SK-N-SH (cell line): ENCODE data around the gene NRG3. TPM values are rescaled to one million over a fixed set of nuclear protein-coding genes. Genes with fewer than 3 reads are reported as not detected.

ENCODE experiments used
- CTCF ChIA-PET: fragments of 300-600, 350-600 bp; formaldehyde crosslinking; extraction: SDS; loops from one replicate; lab custom pipeline; 2021; lab: Yijun Ruan, JAX
- POLR2A ChIA-PET: fragments of 350-600 bp; sonication (Branson Sonifier 250); formaldehyde crosslinking; extraction: SDS; loops from one replicate; lab custom pipeline; 2020; ENCODE audit warnings: antibody characterized with exemption, inconsistent platforms; lab: Yijun Ruan, JAX
- DNase-seq: peaks from one replicate; pipeline ENCODE4 v3.0.0; 2012
- H2AFZ ChIP-seq: fragments of 200-600 bp; sonication (generic); 2 replicates; pipeline ENCODE4 v1.8.1; 2016; ENCODE audit warnings: antibody characterized with exemption, mild to moderate bottlenecking, low read depth
- H3F3A ChIP-seq: fragments of 200-600 bp; sonication (generic); replicated peaks from 2 replicates; pipeline ENCODE3; 2016; ENCODE audit warnings: antibody characterized with exemption, mild to moderate bottlenecking; ENCODE audit not compliant: insufficient read depth
- H3K27ac ChIP-seq, 2 experiments: fragments of 200-500 bp in 1 of 2; fragments of 200-600 bp in 1 of 2; sonication (Bioruptor generic) in 1 of 2; sonication (generic), shearing (Covaris generic) in 1 of 2; 2 replicates each; pipeline versions ENCODE4 v1.5.1 to v1.6.1; 2014 to 2016; ENCODE audit warnings: low read depth in 2 of 2, inconsistent platforms in 1 of 2, low read length in 1 of 2, mild to moderate bottlenecking in 1 of 2, mixed read lengths in 1 of 2
- H3K27me3 ChIP-seq: fragments of 200-600 bp; sonication (generic), shearing (Covaris generic); 2 replicates; pipeline ENCODE4 v1.6.1; 2016; ENCODE audit warnings: mixed run types; ENCODE audit not compliant: insufficient read depth
- H3K36me3 ChIP-seq, 2 experiments: fragments of 200-500 bp in 1 of 2; fragments of 200-600 bp in 1 of 2; sonication (Bioruptor generic) in 1 of 2; sonication (generic) in 1 of 2; replicated peaks in 1 of 2; 2 replicates each; pipeline versions ENCODE3 to v1.5.1; 2014 to 2016; ENCODE audit warnings: low read length in 1 of 2, mild to moderate bottlenecking in 1 of 2; ENCODE audit not compliant: insufficient read depth in 2 of 2, control insufficient read depth in 1 of 2
- H3K4me1 ChIP-seq, 2 experiments: fragments of 200-500 bp in 1 of 2; fragments of 200-600 bp in 1 of 2; sonication (Bioruptor generic) in 1 of 2; sonication (generic), shearing (Covaris generic) in 1 of 2; 2 replicates each; pipeline versions ENCODE4 v1.5.1 to v1.6.1; 2014 to 2016; ENCODE audit warnings: low read depth in 1 of 2, low read length in 1 of 2, mixed run types in 1 of 2; ENCODE audit not compliant: insufficient read depth in 2 of 2, control insufficient read depth in 1 of 2
- H3K4me2 ChIP-seq: fragments of 200-600 bp; sonication (generic), shearing (Covaris generic); 2 replicates; pipeline ENCODE4 v1.6.1; 2017; ENCODE audit warnings: mixed run types
- H3K4me3 ChIP-seq, 2 experiments: fragments of 200-500 bp in 1 of 2; fragments of 200-600 bp in 1 of 2; sonication (Bioruptor generic) in 1 of 2; sonication (generic), shearing (Covaris generic) in 1 of 2; 2 replicates each; pipeline versions ENCODE4 v1.5.1 to v1.8.1; 2014 to 2016; ENCODE audit warnings: low read depth in 2 of 2, inconsistent platforms in 1 of 2, low read length in 1 of 2, mild to moderate bottlenecking in 1 of 2, mixed read lengths in 1 of 2, moderate library complexity in 1 of 2
- H3K79me2 ChIP-seq: fragments of 200-600 bp; sonication (generic); 2 replicates; pipeline ENCODE4 v1.8.1; 2017; ENCODE audit warnings: mild to moderate bottlenecking; ENCODE audit not compliant: insufficient read depth
- H3K9ac ChIP-seq: fragments of 200-600 bp; sonication (generic); 2 replicates; pipeline ENCODE4 v1.6.1; 2017; ENCODE audit warnings: mixed run types
- H3K9me2 ChIP-seq: fragments of 200-600 bp; sonication (generic); 2 replicates; pipeline ENCODE4 v1.6.1; 2017; ENCODE audit warnings: mixed run types
- H3K9me3 ChIP-seq: fragments of 200-600 bp; sonication (generic); 2 replicates; pipeline ENCODE4 v1.6.1; 2017; ENCODE audit warnings: mixed run types, mild to moderate bottlenecking, moderate library complexity
- H4K20me1 ChIP-seq: fragments of 200-600 bp; sonication (generic); 2 replicates; pipeline ENCODE4 v1.6.1; 2017; ENCODE audit warnings: mild to moderate bottlenecking, mixed run types; ENCODE audit not compliant: insufficient read depth
- FOXJ3 ChIP-seq: sonication (generic); formaldehyde crosslinking; IDR thresholded peaks from 2 replicates; pipeline ENCODE4 v1.5.1; 2020; ENCODE audit warnings: mild to moderate bottlenecking, missing genetic modification reagents
- JUND ChIP-seq: IDR thresholded peaks from 2 replicates; pipeline ENCODE4 v1.4.0; 2012
- MEF2A ChIP-seq: IDR thresholded peaks from 2 replicates; pipeline ENCODE4 v1.4.0; 2012; ENCODE audit warnings: low read depth, borderline replicate concordance
- NFIC ChIP-seq: IDR thresholded peaks from 2 replicates; pipeline ENCODE4 v1.4.0; 2012; ENCODE audit warnings: borderline replicate concordance
- POLR2AphosphoS5 ChIP-seq: IDR thresholded peaks from 2 replicates; pipeline ENCODE4 v1.6.1; 2012; ENCODE audit warnings: low read depth, low read length
- RAD21 ChIP-seq: IDR thresholded peaks from 2 replicates; pipeline ENCODE4 v1.6.1; 2012; ENCODE audit warnings: mild to moderate bottlenecking, low read length
- RCOR1 ChIP-seq: fragments of 150-350 bp; IDR thresholded peaks from 2 replicates; pipeline ENCODE4 v1.6.1; 2017; ENCODE audit warnings: antibody characterized with exemption, low read length
- RFX5 ChIP-seq: IDR thresholded peaks from 2 replicates; pipeline ENCODE4 v1.6.1; 2012; ENCODE audit warnings: mild to moderate bottlenecking, improper control_type of control experiment, low read length
- TAF1 ChIP-seq: IDR thresholded peaks from 2 replicates; pipeline ENCODE4 v1.6.1; 2012; ENCODE audit warnings: low read depth, mild to moderate bottlenecking, low read length, moderate library complexity, borderline replicate concordance
- TCF12 ChIP-seq: IDR thresholded peaks from 2 replicates; pipeline ENCODE4 v1.4.0; 2012
- TEAD4 ChIP-seq: IDR thresholded peaks from 2 replicates; pipeline ENCODE4 v1.4.0; 2012; ENCODE audit warnings: mild to moderate bottlenecking, borderline replicate concordance; ENCODE audit not compliant: insufficient read depth
- WGBS: methylation state at CpG from one replicate; pipeline ENCODE4 v1.1.6; 2017; ENCODE audit warnings: low lambda C conversion rate; 5-methylcytosine and 5-hydroxymethylcytosine counted together
- polyA plus RNA-seq, 3 experiments: library from polyadenylated mRNA; depleted of rRNA; stranded (reverse); fragments of >200 nt; gene quantifications; 2 replicates each; pipeline ENCODE4 v1.2.3, GENCODE V29; 2012
- TF ChIP-seq, protein P1 (sequence below): fragments of 200-600 bp; sonication (generic); IDR thresholded peaks from 2 replicates; pipeline ENCODE4 v1.6.1; 2017; ENCODE audit warnings: antibody characterized with exemption, mild to moderate bottlenecking, moderate library complexity
- TF ChIP-seq, protein P2 (sequence below): IDR thresholded peaks from 2 replicates; pipeline ENCODE4 v1.4.0; 2012; ENCODE audit warnings: low read depth, borderline replicate concordance
- TF ChIP-seq, protein P3 (sequence below): IDR thresholded peaks from 2 replicates; pipeline ENCODE4; 2012
- TF ChIP-seq, protein P4 (sequence below): IDR thresholded peaks from 2 replicates; pipeline ENCODE4 v1.4.0; 2012; ENCODE audit warnings: low read depth, borderline replicate concordance
- TF ChIP-seq, protein P5 (sequence below): fragments of 150-350 bp; IDR thresholded peaks from 2 replicates; pipeline ENCODE4 v1.6.1; 2016; ENCODE audit warnings: mild to moderate bottlenecking, low read depth, low read length

The NRG3 gene
- polyA plus RNA-seq, 1 of the 3 experiments (the other 2 are of a cell fraction) = 0.03 TPM

DNA sequence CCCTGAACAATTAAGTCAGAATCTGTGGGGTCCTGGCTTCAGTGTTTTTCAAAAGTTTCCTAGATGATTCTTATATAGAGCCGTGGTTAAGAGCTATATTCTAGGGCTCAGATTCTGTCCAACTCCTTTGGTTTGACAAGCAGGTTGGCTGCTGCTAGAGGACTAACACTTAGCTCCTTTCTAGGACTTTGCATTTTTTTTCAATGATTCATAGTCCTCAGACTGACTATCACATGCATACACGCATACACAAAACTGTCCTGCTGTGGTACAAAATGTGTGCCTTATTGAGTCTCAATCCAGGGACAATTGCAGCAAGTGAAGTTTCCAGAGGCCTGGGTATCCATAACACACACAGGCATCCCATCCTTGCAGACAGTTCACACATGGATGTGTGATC, 392.0 kb downstream of the NRG3 start:
- Histone ChIP-seq H2AFZ (no peak overlapping the region), H3K27me3 (no peaks in the 10 kb centered on the region), H4K20me1 (no peaks in the 10 kb centered on the region), H3K4me1 (no peaks in the 10 kb centered on the region; a peak in 1 of 4 replicates), H3K79me2 (no peaks in the 10 kb centered on the region), H3F3A (no peaks in the 10 kb centered on the region), H3K4me2 (no peak overlapping the region), H3K27ac (no peak overlapping the region), H3K9ac (no peak overlapping the region), H3K9me2 (no peaks in the 10 kb centered on the region), H3K9me3 (no peaks in the 10 kb centered on the region), H3K36me3 (no peaks in the 10 kb centered on the region), H3K4me3 (no peak overlapping the region)
- POLR2A ChIA-PET = no interaction called here
- 42% methylated on average over 2 of the region's 2 CpGs for whole genome bisulfite sequencing
- DNase-seq = no peak
- TF ChIP-seq TCF12 (no peak), POLR2AphosphoS5 (no peak), TEAD4 (no peak), FOXJ3 (CRISPR knock-in tag) (no peak), MEF2A (no peak), TAF1 (no peak), RCOR1 (no peak)
- TF ChIP-seq, protein P1, sequence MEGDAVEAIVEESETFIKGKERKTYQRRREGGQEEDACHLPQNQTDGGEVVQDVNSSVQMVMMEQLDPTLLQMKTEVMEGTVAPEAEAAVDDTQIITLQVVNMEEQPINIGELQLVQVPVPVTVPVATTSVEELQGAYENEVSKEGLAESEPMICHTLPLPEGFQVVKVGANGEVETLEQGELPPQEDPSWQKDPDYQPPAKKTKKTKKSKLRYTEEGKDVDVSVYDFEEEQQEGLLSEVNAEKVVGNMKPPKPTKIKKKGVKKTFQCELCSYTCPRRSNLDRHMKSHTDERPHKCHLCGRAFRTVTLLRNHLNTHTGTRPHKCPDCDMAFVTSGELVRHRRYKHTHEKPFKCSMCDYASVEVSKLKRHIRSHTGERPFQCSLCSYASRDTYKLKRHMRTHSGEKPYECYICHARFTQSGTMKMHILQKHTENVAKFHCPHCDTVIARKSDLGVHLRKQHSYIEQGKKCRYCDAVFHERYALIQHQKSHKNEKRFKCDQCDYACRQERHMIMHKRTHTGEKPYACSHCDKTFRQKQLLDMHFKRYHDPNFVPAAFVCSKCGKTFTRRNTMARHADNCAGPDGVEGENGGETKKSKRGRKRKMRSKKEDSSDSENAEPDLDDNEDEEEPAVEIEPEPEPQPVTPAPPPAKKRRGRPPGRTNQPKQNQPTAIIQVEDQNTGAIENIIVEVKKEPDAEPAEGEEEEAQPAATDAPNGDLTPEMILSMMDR = no peak
- TF ChIP-seq, protein P2, sequence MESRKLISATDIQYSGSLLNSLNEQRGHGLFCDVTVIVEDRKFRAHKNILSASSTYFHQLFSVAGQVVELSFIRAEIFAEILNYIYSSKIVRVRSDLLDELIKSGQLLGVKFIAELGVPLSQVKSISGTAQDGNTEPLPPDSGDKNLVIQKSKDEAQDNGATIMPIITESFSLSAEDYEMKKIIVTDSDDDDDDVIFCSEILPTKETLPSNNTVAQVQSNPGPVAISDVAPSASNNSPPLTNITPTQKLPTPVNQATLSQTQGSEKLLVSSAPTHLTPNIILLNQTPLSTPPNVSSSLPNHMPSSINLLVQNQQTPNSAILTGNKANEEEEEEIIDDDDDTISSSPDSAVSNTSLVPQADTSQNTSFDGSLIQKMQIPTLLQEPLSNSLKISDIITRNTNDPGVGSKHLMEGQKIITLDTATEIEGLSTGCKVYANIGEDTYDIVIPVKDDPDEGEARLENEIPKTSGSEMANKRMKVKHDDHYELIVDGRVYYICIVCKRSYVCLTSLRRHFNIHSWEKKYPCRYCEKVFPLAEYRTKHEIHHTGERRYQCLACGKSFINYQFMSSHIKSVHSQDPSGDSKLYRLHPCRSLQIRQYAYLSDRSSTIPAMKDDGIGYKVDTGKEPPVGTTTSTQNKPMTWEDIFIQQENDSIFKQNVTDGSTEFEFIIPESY = no peak
- TF ChIP-seq, protein P3, sequence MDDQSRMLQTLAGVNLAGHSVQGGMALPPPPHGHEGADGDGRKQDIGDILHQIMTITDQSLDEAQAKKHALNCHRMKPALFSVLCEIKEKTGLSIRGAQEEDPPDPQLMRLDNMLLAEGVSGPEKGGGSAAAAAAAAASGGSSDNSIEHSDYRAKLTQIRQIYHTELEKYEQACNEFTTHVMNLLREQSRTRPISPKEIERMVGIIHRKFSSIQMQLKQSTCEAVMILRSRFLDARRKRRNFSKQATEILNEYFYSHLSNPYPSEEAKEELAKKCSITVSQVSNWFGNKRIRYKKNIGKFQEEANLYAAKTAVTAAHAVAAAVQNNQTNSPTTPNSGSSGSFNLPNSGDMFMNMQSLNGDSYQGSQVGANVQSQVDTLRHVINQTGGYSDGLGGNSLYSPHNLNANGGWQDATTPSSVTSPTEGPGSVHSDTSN = no peak
- CTCF ChIA-PET = no interaction called here

DNA sequence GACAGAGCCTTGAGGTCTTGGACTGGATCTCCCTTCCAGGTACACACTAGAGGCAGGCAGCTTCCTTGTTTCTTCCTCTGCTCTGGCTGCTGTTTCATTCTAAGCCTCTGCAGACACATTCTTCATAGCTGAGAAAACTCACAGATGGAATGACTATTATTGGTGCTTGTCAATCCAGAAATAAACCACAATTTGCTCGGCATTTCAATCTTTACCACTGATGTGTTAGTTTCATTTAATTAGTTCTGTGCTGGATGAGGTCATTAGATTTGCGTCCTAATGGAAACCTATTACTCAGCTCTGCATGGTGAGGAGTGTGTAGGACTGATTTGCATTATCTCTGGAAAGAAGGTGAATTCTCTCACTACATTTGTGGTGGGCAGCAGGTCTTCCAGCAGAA, 392.5 kb downstream of the NRG3 start:
- DNase-seq = no peak
- Histone ChIP-seq H3F3A (no peaks in the 10 kb centered on the region), H3K36me3 (no peaks in the 10 kb centered on the region), H3K4me3 (no peak overlapping the region), H3K79me2 (no peaks in the 10 kb centered on the region), H3K27me3 (no peaks in the 10 kb centered on the region), H3K4me2 (no peak overlapping the region), H3K4me1 (no peaks in the 10 kb centered on the region; a peak in 1 of 4 replicates), H4K20me1 (no peaks in the 10 kb centered on the region), H3K9me3 (no peaks in the 10 kb centered on the region), H2AFZ (no peak overlapping the region), H3K9ac (no peak overlapping the region), H3K27ac (no peak overlapping the region), H3K9me2 (no peaks in the 10 kb centered on the region)
- TF ChIP-seq, protein P4, sequence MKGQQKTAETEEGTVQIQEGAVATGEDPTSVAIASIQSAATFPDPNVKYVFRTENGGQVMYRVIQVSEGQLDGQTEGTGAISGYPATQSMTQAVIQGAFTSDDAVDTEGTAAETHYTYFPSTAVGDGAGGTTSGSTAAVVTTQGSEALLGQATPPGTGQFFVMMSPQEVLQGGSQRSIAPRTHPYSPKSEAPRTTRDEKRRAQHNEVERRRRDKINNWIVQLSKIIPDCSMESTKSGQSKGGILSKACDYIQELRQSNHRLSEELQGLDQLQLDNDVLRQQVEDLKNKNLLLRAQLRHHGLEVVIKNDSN = no peak
- no peak for TF ChIP-seq RAD21
- TF ChIP-seq, protein P2 = no peak
- TF ChIP-seq JUND = no peak
- TF ChIP-seq, protein P5, sequence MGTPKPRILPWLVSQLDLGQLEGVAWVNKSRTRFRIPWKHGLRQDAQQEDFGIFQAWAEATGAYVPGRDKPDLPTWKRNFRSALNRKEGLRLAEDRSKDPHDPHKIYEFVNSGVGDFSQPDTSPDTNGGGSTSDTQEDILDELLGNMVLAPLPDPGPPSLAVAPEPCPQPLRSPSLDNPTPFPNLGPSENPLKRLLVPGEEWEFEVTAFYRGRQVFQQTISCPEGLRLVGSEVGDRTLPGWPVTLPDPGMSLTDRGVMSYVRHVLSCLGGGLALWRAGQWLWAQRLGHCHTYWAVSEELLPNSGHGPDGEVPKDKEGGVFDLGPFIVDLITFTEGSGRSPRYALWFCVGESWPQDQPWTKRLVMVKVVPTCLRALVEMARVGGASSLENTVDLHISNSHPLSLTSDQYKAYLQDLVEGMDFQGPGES = no peak
- TF ChIP-seq RFX5 = no peak
- no peak for TF ChIP-seq MEF2A
- TF ChIP-seq NFIC = no peak
- WGBS = 42% methylated on average over 2 of the region's 2 CpGs
- ChIA-PET POLR2A (no interaction called here), CTCF (no interaction called here)
